Measurements from ENCODE around the gene SLC2A10. TPM values are rescaled to one million over a fixed set of nuclear protein-coding genes. Genes with fewer than 3 reads are reported as not detected.

The SLC2A10 gene
- total RNA-seq, 1 donor from 2014 or later = 19.4 TPM

DNA sequence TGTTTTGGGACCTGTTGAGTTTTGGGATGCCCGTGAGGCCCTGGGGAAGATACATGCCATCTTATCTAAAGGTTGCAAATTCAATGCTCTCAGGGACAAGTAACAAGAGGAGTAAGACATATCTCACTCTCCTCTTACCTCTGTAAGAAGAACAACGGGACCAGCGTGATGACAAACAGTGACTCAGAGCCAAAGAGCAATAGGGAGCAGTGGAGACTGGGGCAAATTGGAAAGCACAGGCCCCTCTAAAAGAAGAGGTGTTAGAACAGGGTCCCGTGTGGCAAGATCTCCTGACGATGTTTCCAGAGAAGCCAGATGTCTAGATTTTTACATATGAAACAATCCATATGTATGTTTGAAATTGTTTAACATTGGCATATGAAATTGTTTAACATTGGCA, 31.8 kb upstream of the SLC2A10 start:
- Mint-ChIP-seq H3K36me3 (ENCODE audit: low read depth, unreplicated experiment) (no peaks in the 10 kb centered on the region), H3K4me1 (ENCODE audit: unreplicated experiment) (peaks cover 10% of the 10 kb centered on the region)
- DNase-seq (ENCODE audit: low spot score) = no peak

DNA sequence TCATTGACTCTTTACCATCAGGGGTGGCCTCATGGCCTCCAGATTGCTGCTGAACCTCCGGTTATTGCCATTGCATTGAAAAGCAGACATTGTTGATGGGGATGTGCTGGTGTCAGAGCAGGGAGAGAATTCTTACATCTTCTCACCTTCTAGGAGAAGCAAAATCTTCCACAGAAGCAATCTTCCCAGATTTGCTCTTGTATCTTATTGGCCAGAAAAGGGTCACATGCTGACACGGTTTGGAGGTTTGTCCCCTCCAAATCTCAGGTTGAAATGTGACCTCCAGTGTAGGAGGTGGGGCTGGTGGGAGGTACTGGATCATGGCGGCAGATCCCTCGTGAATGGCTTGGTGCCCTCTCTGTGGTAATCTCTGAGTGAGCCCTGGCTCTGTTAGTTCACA, 30.9 kb upstream of the SLC2A10 start:
- Mint-ChIP-seq H3K27ac (ENCODE audit: unreplicated experiment) (no peak overlapping the region), H3K9me3 (ENCODE audit: unreplicated experiment) (no peaks in the 10 kb centered on the region), H3K36me3 (ENCODE audit: low read depth, unreplicated experiment) (no peaks in the 10 kb centered on the region), H3K4me1 (ENCODE audit: unreplicated experiment) (peaks cover 19% of the 10 kb centered on the region), H3K4me3 (ENCODE audit: unreplicated experiment) (no peak overlapping the region), H3K27me3 (ENCODE audit: unreplicated experiment) (peaks cover 1% of the 10 kb centered on the region)
- TF ChIP-seq, protein P1, sequence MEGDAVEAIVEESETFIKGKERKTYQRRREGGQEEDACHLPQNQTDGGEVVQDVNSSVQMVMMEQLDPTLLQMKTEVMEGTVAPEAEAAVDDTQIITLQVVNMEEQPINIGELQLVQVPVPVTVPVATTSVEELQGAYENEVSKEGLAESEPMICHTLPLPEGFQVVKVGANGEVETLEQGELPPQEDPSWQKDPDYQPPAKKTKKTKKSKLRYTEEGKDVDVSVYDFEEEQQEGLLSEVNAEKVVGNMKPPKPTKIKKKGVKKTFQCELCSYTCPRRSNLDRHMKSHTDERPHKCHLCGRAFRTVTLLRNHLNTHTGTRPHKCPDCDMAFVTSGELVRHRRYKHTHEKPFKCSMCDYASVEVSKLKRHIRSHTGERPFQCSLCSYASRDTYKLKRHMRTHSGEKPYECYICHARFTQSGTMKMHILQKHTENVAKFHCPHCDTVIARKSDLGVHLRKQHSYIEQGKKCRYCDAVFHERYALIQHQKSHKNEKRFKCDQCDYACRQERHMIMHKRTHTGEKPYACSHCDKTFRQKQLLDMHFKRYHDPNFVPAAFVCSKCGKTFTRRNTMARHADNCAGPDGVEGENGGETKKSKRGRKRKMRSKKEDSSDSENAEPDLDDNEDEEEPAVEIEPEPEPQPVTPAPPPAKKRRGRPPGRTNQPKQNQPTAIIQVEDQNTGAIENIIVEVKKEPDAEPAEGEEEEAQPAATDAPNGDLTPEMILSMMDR (IDR thresholded peaks at IDR 0.05; ENCODE audit: unreplicated experiment) = no peak
- no peak for DNase-seq (ENCODE audit: low spot score)

More for the DNA sequence above, 31.8 kb upstream of the SLC2A10 start:
- H3K27ac Mint-ChIP-seq (ENCODE audit: unreplicated experiment) = no peak overlapping the region
- TF ChIP-seq, protein P1 (IDR thresholded peaks at IDR 0.05; ENCODE audit: unreplicated experiment) = no peak
- peaks cover 1% of the 10 kb centered on the region for H3K27me3 Mint-ChIP-seq (ENCODE audit: unreplicated experiment)
- H3K4me3 Mint-ChIP-seq (ENCODE audit: unreplicated experiment) = no peak overlapping the region
- no peaks in the 10 kb centered on the region for H3K9me3 Mint-ChIP-seq (ENCODE audit: unreplicated experiment)

DNA sequence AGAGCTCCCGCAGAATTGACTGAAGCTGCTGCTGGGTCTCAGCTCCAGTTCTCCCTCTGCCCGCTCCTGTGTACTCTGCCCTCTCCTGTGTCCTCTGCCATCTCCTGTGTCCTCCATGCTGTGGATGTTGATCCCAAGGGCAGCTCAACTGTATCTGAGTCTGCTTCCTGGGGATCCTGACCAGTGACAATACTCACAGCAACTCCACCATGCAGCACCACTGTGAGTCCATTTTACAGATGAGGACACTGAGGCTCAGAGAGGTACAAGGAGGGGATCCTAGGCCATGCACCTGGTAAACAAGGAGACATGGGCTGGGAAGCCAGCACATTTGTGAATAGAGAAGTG, 28.8 kb upstream of the SLC2A10 start:
- no peaks in the 10 kb centered on the region for H3K9me3 Mint-ChIP-seq (ENCODE audit: unreplicated experiment)
- no peak overlapping the region for H3K27ac Mint-ChIP-seq (ENCODE audit: unreplicated experiment)
- DNase-seq (ENCODE audit: low spot score) = no peak
- H3K27me3 Mint-ChIP-seq (ENCODE audit: unreplicated experiment) = no peaks in the 10 kb centered on the region
- H3K4me3 Mint-ChIP-seq (ENCODE audit: unreplicated experiment) = no peak overlapping the region
- H3K36me3 Mint-ChIP-seq (ENCODE audit: low read depth, unreplicated experiment) = peaks cover under 1% of the 10 kb centered on the region
- peaks cover 29% of the 10 kb centered on the region for H3K4me1 Mint-ChIP-seq (ENCODE audit: unreplicated experiment)
- TF ChIP-seq, protein P1 (IDR thresholded peaks at IDR 0.05; ENCODE audit: unreplicated experiment) = no peak

DNA sequence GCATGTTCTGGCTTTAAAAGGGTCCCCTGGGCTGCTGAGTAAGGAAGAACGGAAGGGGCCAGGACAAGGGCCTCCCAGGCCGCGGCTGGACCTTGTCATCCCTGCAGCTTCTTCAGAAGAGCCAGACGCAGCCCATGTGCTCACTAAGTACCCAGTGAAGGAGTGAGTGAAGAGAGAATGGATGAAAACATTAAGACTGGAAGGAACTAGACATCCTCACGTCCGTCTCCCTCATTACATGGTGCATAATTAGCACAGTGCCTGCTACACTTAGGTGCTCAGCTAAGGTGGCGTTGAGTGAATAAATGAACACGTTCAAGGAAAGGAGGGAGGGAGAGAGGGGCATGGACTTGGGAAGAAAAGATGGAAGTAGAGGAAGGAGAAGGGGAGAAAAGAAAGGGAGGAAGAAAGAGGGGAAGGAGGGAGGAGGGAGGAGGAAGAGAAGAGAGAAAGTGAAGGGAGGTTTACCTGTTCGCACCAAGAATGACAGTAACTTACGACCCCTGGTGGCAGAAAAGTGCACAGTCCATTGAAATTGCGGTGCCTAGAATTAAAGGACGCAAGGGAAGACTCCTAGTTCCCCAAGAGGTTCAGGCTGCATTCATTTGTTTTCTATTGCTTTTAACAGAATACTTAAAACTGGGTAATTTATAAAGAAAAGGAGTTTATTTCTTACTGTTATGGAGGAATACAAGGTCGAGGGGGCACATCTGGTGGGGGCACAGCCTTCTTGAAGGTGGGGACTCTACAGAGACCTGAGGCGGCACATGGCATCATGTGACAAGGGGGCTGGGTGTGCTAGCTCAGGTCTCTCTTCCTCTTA, 28.2 kb upstream of the SLC2A10 start:
- H3K4me3 Mint-ChIP-seq (ENCODE audit: unreplicated experiment) = no peak overlapping the region

More for the DNA sequence above, 28.2 kb upstream of the SLC2A10 start:
- H3K4me1 Mint-ChIP-seq (ENCODE audit: unreplicated experiment) = peaks cover 29% of the 10 kb centered on the region
- TF ChIP-seq, protein P1 (IDR thresholded peaks at IDR 0.05; ENCODE audit: unreplicated experiment) = peak; percentile 87
- H3K27me3 Mint-ChIP-seq (ENCODE audit: unreplicated experiment) = no peaks in the 10 kb centered on the region
- H3K27ac Mint-ChIP-seq (ENCODE audit: unreplicated experiment) = no peak overlapping the region
- H3K9me3 Mint-ChIP-seq (ENCODE audit: unreplicated experiment) = no peaks in the 10 kb centered on the region
- H3K36me3 Mint-ChIP-seq (ENCODE audit: low read depth, unreplicated experiment) = peaks cover 6% of the 10 kb centered on the region
- peak; percentile 68 for DNase-seq (ENCODE audit: low spot score)

All from endothelial cell (in vitro differentiated cells).